ENCODE data around the gene ATP5F1D. TPM values are rescaled to one million over a fixed set of nuclear protein-coding genes. Genes with fewer than 3 reads are reported as not detected.

Gene ATP5F1D
- total and polyA plus RNA-seq, 2 of the 8 experiments (the other 6 are each of a cell fraction or from before 2014, with no cell fraction given): 174 to 249 TPM

DNA sequence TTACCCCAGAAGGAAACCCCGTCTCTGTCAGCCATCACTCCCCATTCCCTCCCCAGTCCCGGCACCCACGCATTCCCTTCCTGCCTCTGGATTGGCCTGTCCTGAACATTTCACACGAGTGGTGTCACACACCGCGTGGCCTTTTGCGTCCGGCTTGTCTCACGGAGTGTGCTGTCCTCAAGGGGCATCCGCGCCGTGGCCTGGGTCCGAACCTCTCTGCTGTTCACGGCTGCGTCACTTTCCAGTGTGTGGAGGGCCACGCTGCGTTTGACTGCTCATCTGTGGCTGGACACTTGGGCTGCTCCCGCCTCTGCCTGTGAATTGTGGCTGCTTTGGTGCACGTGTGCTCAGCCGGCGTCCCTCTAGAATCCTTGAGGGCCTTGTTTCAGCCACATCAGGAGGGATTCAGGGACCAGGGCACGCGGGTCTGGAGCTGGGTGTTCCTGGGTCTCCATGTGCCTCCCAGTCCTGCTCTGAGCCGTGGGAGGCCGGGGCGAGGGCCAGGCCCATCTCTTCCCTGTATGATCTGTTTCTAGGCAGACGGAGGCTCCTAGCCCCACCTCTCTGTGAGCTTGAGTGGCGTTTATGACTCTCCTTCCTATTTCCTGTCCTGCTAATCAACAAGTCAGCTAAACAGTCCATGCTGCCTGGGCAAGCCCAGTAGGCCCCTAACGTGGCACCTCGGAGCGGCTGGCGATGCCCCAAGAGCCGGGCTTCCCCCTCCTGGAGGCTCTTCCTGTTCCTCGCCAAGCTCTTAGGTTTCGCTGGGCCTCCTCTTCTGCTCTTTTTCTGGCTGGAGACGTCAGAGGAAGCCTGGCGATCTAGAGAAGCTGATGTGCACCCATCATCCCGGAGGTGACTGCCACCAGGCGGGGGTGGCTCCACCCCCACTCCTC, 27.9 kb upstream of the ATP5F1D start:
- Histone ChIP-seq H3K79me2 (ENCODE audit: control insufficient read depth in 1 of 2, insufficient read depth in 2 of 2, low read length in 2 of 2) (peaks cover 17 to 93% of the 10 kb centered on the region in 2 experiments; a peak in 3 of 4 replicates), H3K27ac (ENCODE audit: low read depth, low read length) (peak overlapping the region; percentile 50), H4K20me1 (replicated peaks in 1 of 2; ENCODE audit: control insufficient read depth in 1 of 2, insufficient read depth in 2 of 2, low read length in 2 of 2) (peaks cover 35 to 38% of the 10 kb centered on the region in 2 experiments)
- TF ChIP-seq EZH2 (IDR thresholded peaks at IDR 0.05; ENCODE audit: low read depth, low read length, severe bottlenecking) (no peak), KDM5A (IDR thresholded peaks at IDR 0.05; ENCODE audit: low read length) (no peak), BACH1 (IDR thresholded peaks at IDR 0.05; ENCODE audit: low read length) (no peak), SIN3A (conservative IDR thresholded peaks at IDR 0.05 in 1 of 2, IDR thresholded peaks at IDR 0.05 in 1 of 2; ENCODE audit: low read depth in 1 of 2, low read length in 2 of 2) (no peak), GABPA (IDR thresholded peaks at IDR 0.05; ENCODE audit: borderline replicate concordance, insufficient read depth, low read length) (no peak), RFX5 (IDR thresholded peaks at IDR 0.05; ENCODE audit: borderline replicate concordance, low read depth, low read length) (no peak), HDAC2 (IDR thresholded peaks at IDR 0.05; ENCODE audit: borderline replicate concordance in 1 of 2, low read depth in 2 of 2, low read length in 2 of 2) (no peak), USF2 (IDR thresholded peaks at IDR 0.05; ENCODE audit: low read length) (no peak)

More for the DNA sequence above, 27.9 kb upstream of the ATP5F1D start:
- no peak overlapping the region for H4K5ac ChIP-seq (ENCODE audit: insufficient read length, low read depth, low read length)
- H3K23ac ChIP-seq (ENCODE audit: insufficient read length): no peak overlapping the region
- H3K4me1 ChIP-seq (replicated peaks in 1 of 4; ENCODE audit: control insufficient read depth in 3 of 4, insufficient read depth in 4 of 4, low read length in 3 of 4): peaks cover 0 to 13% (median 7%) of the 10 kb centered on the region in 4 experiments; a peak in 4 of 7 replicates
- H2BK12ac ChIP-seq (ENCODE audit: low read depth, low read length): no peak overlapping the region
- peak overlapping the region in 1 of 4 experiments; percentile 18; a peak in 2 of 7 replicates for H3K9ac ChIP-seq (replicated peaks in 1 of 4; ENCODE audit: extremely low read depth in 1 of 4, low read depth in 3 of 4, low read length in 3 of 4)
- peaks cover 0 to 8% (median 0%) of the 10 kb centered on the region in 4 experiments; a peak in 1 of 8 replicates for H3K36me3 ChIP-seq (ENCODE audit: control insufficient read depth in 2 of 4, insufficient read depth in 4 of 4, low read length in 3 of 4)
- no peaks in the 10 kb centered on the region for H3K9me3 ChIP-seq (ENCODE audit: insufficient read depth in 2 of 2, low read depth in 1 of 2, low read length in 1 of 2)
- no peaks in the 10 kb centered on the region for H3K23me2 ChIP-seq (ENCODE audit: low read depth, low read length)
- H3K79me1 ChIP-seq (ENCODE audit: low read depth, low read length): peaks cover 27% of the 10 kb centered on the region
- H3K14ac ChIP-seq (ENCODE audit: insufficient read length): no peak overlapping the region
- CTCF ChIA-PET (ENCODE audit: partially characterized antibody): interaction anchor here (0.6 to 6.6 kb wide), 8 partner anchors 8 to 127 kb away, joined by 3 to 56 read pairs (median 3); no protein-coding TSS in a partner anchor
- H2BK20ac ChIP-seq (ENCODE audit: low read length): no peak overlapping the region
- H3K27me3 ChIP-seq (replicated peaks in 1 of 4; ENCODE audit: control insufficient read depth in 3 of 4, extremely low read depth in 1 of 4, insufficient read depth in 3 of 4, low read length in 3 of 4): no peaks in the 10 kb centered on the region
- peak overlapping the region; percentile 10 for H4K91ac ChIP-seq (replicated peaks; ENCODE audit: insufficient read length, low read length)
- DNase-seq (ENCODE audit: low read depth in 1 of 2, low spot score in 2 of 2) (no peak), FAIRE-seq (no peak)
- 91% methylated on average over 38 of the region's 39 CpGs; no CpG with 5 or more reads in 1 of the 2 experiments for WGBS, 2 experiments (ENCODE audit: extremely low coverage in 1 of 2, insufficient coverage in 1 of 2, insufficient read length in 1 of 2, insufficient replicate concordance in 2 of 2, low coverage in 1 of 2, low lambda C conversion rate in 2 of 2, missing lambda C conversion rate in 1 of 2)
- H2BK5ac ChIP-seq (ENCODE audit: low read depth, low read length): peak overlapping the region; percentile 73; the same call in 1 of the 2 replicates
- POLR2A ChIA-PET (ENCODE audit: partially characterized antibody): interaction anchor here (0.6 to 3.3 kb wide), 8 partner anchors 8 to 252 kb away, joined by 3 to 16 read pairs (median 4); partner anchors contain the start of genes CIRBP and CNN2
- no peak overlapping the region for H2BK120ac ChIP-seq (replicated peaks; ENCODE audit: low read depth, low read length)
- H4K8ac ChIP-seq (ENCODE audit: extremely low read depth, insufficient read depth, low read length): peak overlapping the region; percentile 38; the same call in 1 of the 2 replicates
- H2BK15ac ChIP-seq (ENCODE audit: low read length): peak overlapping the region; percentile 81; the same call in 1 of the 2 replicates
- no peak overlapping the region for H3K4ac ChIP-seq (replicated peaks; ENCODE audit: insufficient read length, low read depth, low read length)
- no peak overlapping the region for H3K4me2 ChIP-seq (ENCODE audit: insufficient read depth in 1 of 2, low read depth in 2 of 2, low read length in 2 of 2)
- H2AK5ac ChIP-seq (ENCODE audit: low read depth, low read length): peak overlapping the region; percentile 82; the same call in 1 of the 2 replicates
- H3K4me3 ChIP-seq (ENCODE audit: extremely low read depth in 1 of 4, insufficient read depth in 2 of 4, low read depth in 3 of 4, low read length in 4 of 4): no peak overlapping the region
- H3K56ac ChIP-seq (replicated peaks; ENCODE audit: insufficient read length, low read depth, low read length): no peak overlapping the region
- H3K18ac ChIP-seq (ENCODE audit: extremely low read depth, low read length): no peak overlapping the region
- no peak overlapping the region for H2AFZ ChIP-seq (ENCODE audit: low read length)

Data from H1 (cell line).